GM11168 (cell line): ENCODE data around the gene CACNA1I.

Experiments used
- in situ Hi-C: fragments of 300-500 bp; cut with MboI; formaldehyde crosslinking; loops from one replicate; pipeline ENCODE4 v1.12.0; 2022; ENCODE audit warnings: low sequenced_read_pairs; ENCODE audit not compliant: unreplicated experiment

The CACNA1I gene

GRCh38 chr22:39712081-39712480 is 141.5 kb downstream of the CACNA1I start:
- in situ Hi-C loops = no loop called here

GRCh38 chr22:39712751-39713525 is 142.4 kb downstream of the CACNA1I start:
- in situ Hi-C loops = no loop called here

GRCh38 chr22:39713799-39714290 is 143.3 kb downstream of the CACNA1I start:
- in situ Hi-C loops = no loop called here

GRCh38 chr22:39714321-39714720 is 143.8 kb downstream of the CACNA1I start:
- in situ Hi-C loops = no loop called here

GRCh38 chr22:39715778-39716495 is 145.4 kb downstream of the CACNA1I start:
- in situ Hi-C loops = no loop called here

GRCh38 chr22:39716534-39716933 is 146.0 kb downstream of the CACNA1I start:
- in situ Hi-C loops = no loop called here

- in situ Hi-C loops = no loop called here
Measured at GRCh38 chr22:39717099-39717498, 146.5 kb downstream of the CACNA1I start.

GRCh38 chr22:39718206-39718605 is 147.7 kb downstream of the CACNA1I start:
- in situ Hi-C loops = no loop called here

GRCh38 chr22:39718921-39719475 is 148.4 kb downstream of the CACNA1I start:
- in situ Hi-C loops = no loop called here

GRCh38 chr22:39719559-39720450 is 149.3 kb downstream of the CACNA1I start:
- in situ Hi-C loops = no loop called here

- in situ Hi-C loops = no loop called here
Measured at GRCh38 chr22:39721206-39722031, 150.9 kb downstream of the CACNA1I start.

- in situ Hi-C loops = no loop called here
Measured at GRCh38 chr22:39722032-39722325, 151.4 kb downstream of the CACNA1I start.

- in situ Hi-C loops = no loop called here
Measured at GRCh38 chr22:39722501-39722900, 151.9 kb downstream of the CACNA1I start.

GRCh38 chr22:39723463-39723862 is 152.9 kb downstream of the CACNA1I start:
- in situ Hi-C loops = no loop called here

GRCh38 chr22:39723899-39724351 is 153.4 kb downstream of the CACNA1I start:
- in situ Hi-C loops = no loop called here

- in situ Hi-C loops = no loop called here
Measured at GRCh38 chr22:39724390-39724789, 153.8 kb downstream of the CACNA1I start.

GRCh38 chr22:39724857-39725256 is 154.3 kb downstream of the CACNA1I start:
- in situ Hi-C loops = no loop called here

GRCh38 chr22:39725351-39726035 is 154.9 kb downstream of the CACNA1I start:
- in situ Hi-C loops = no loop called here

GRCh38 chr22:39727541-39727940 is 157.0 kb downstream of the CACNA1I start:
- in situ Hi-C loops = no loop called here
